OCI-LY1 (cell line): Measurements from ENCODE around the gene OR52I1.

Source experiments
- H2AFZ ChIP-seq: fragments of 200-600 bp; sonication (generic), shearing (Covaris generic); 2 replicates; pipeline ENCODE4 v1.6.0; 2014; ENCODE audit warnings: antibody characterized with exemption, mild to moderate bottlenecking, low read length
- H3F3A ChIP-seq: fragments of 200-600 bp; sonication (generic), shearing (Covaris generic); 2 replicates; pipeline ENCODE4 v1.6.0; 2014; ENCODE audit warnings: mild to moderate bottlenecking, antibody characterized with exemption, low read length, moderate library complexity; ENCODE audit not compliant: insufficient read depth
- H3K27ac ChIP-seq: fragments of 200-600 bp; sonication (generic); 2 replicates; pipeline ENCODE4 v1.5.1; 2014; ENCODE audit warnings: low read length, mixed run types, mild to moderate bottlenecking, low read depth; ENCODE audit not compliant: poor library complexity, severe bottlenecking
- H3K27me3 ChIP-seq: fragments of 200-600 bp; sonication (generic); 2 replicates; pipeline ENCODE4 v1.6.0; 2014; ENCODE audit warnings: antibody characterized with exemption, mild to moderate bottlenecking, low read length, moderate library complexity; ENCODE audit not compliant: insufficient read depth
- H3K36me3 ChIP-seq: fragments of 200-600 bp; sonication (generic); 2 replicates; pipeline ENCODE4 v1.6.1; 2014; ENCODE audit warnings: mild to moderate bottlenecking, antibody characterized with exemption, low read length, moderate library complexity, mixed read lengths; ENCODE audit not compliant: insufficient read depth
- H3K4me1 ChIP-seq: fragments of 200-600 bp; sonication (generic); 2 replicates; pipeline ENCODE4 v1.5.1; 2014; ENCODE audit warnings: mild to moderate bottlenecking, low read length, moderate library complexity; ENCODE audit not compliant: insufficient read depth, severe bottlenecking
- H3K4me2 ChIP-seq: fragments of 200-600 bp; sonication (generic), shearing (Covaris generic); 2 replicates; pipeline ENCODE4 v1.6.1; 2014; ENCODE audit warnings: low read length
- H3K4me3 ChIP-seq: fragments of 200-600 bp; sonication (generic); 2 replicates; pipeline ENCODE4 v1.5.1; 2014; ENCODE audit warnings: low read length, low read depth, mild to moderate bottlenecking, mixed read lengths; ENCODE audit not compliant: poor library complexity, severe bottlenecking
- H3K79me2 ChIP-seq: fragments of 200-600 bp; shearing (Covaris generic); 2 replicates; pipeline ENCODE4 v1.6.1; 2016; ENCODE audit warnings: mixed run types, low read length, mixed read lengths; ENCODE audit not compliant: insufficient read depth
- H3K9ac ChIP-seq: fragments of 200-600 bp; sonication (generic), shearing (Covaris generic); 2 replicates; pipeline ENCODE4 v1.6.1; 2014; ENCODE audit warnings: mild to moderate bottlenecking, low read length, mixed read lengths
- H3K9me2 ChIP-seq: fragments of 200-600 bp; sonication (generic), shearing (Covaris generic); 2 replicates; pipeline ENCODE4 v1.6.1; 2014; ENCODE audit warnings: low read depth, mild to moderate bottlenecking, low read length, mixed read lengths
- H3K9me3 ChIP-seq: fragments of 200-600 bp; shearing (Covaris generic); 2 replicates; pipeline ENCODE4 v1.6.1; 2014; ENCODE audit warnings: low read length, mixed read lengths
- H4K20me1 ChIP-seq: fragments of 200-600 bp; sonication (generic), shearing (Covaris generic); 2 replicates; pipeline ENCODE4 v1.6.0; 2016; ENCODE audit warnings: mild to moderate bottlenecking, low read length; ENCODE audit not compliant: insufficient read depth
- CTCF ChIP-seq: fragments of 200-600 bp; sonication (generic), shearing (Covaris generic); IDR thresholded peaks from 2 replicates; pipeline ENCODE4 v1.5.1; 2017; ENCODE audit warnings: mild to moderate bottlenecking, antibody characterized with exemption, low read length, moderate library complexity, mixed read lengths
- EZH2 ChIP-seq: fragments of 200-600 bp; sonication (generic), shearing (Covaris generic); IDR thresholded peaks from 2 replicates; pipeline ENCODE4 v1.8.0; 2017; ENCODE audit warnings: borderline replicate concordance, mixed run types, mild to moderate bottlenecking, antibody characterized with exemption, low read length, moderate library complexity, mixed read lengths

OR52I1 gene

GRCh38 chr11:4610258-4610935 is 16.6 kb downstream of the OR52I1 start:
- Histone ChIP-seq H3K4me2 (peak overlapping the region; percentile 22), H3F3A (no peaks in the 10 kb centered on the region), H2AFZ (peak overlapping the region; percentile 99), H3K4me1 (peaks cover 23% of the 10 kb centered on the region), H3K36me3 (no peaks in the 10 kb centered on the region), H3K9ac (no peak overlapping the region), H3K4me3 (no peak overlapping the region), H3K27ac (no peak overlapping the region), H3K27me3 (no peaks in the 10 kb centered on the region), H4K20me1 (no peaks in the 10 kb centered on the region), H3K9me2 (no peaks in the 10 kb centered on the region), H3K9me3 (no peaks in the 10 kb centered on the region), H3K79me2 (no peaks in the 10 kb centered on the region)
- TF ChIP-seq CTCF (no peak), EZH2 (no peak)

- TF ChIP-seq CTCF = no peak
- no peak for TF ChIP-seq EZH2
- H3K4me3 ChIP-seq = no peak overlapping the region
Observed at GRCh38 chr11:4611986-4612385, 18.1 kb downstream of the OR52I1 start.

GRCh38 chr11:4615856-4616444 is 22.1 kb downstream of the OR52I1 start:
- H3K36me3 ChIP-seq = no peaks in the 10 kb centered on the region
- H3K4me2 ChIP-seq = no peak overlapping the region
- H3K4me1 ChIP-seq = no peaks in the 10 kb centered on the region
- H2AFZ ChIP-seq = no peak overlapping the region
- H4K20me1 ChIP-seq = no peaks in the 10 kb centered on the region
- H3K4me3 ChIP-seq = no peak overlapping the region
- no peaks in the 10 kb centered on the region for H3F3A ChIP-seq
- TF ChIP-seq EZH2 (no peak), CTCF (no peak)
- no peaks in the 10 kb centered on the region for H3K9me2 ChIP-seq
- H3K9me3 ChIP-seq = no peaks in the 10 kb centered on the region
- H3K27me3 ChIP-seq = no peaks in the 10 kb centered on the region
- H3K27ac ChIP-seq = no peak overlapping the region
- no peak overlapping the region for H3K9ac ChIP-seq
- no peaks in the 10 kb centered on the region for H3K79me2 ChIP-seq

More at GRCh38 chr11:4611986-4612385, 18.1 kb downstream of the OR52I1 start:
- no peaks in the 10 kb centered on the region for H3K9me2 ChIP-seq
- no peaks in the 10 kb centered on the region for H3K79me2 ChIP-seq
- no peaks in the 10 kb centered on the region for H3K36me3 ChIP-seq
- no peak overlapping the region for H3K4me2 ChIP-seq
- H3K9ac ChIP-seq = no peak overlapping the region
- no peaks in the 10 kb centered on the region for H4K20me1 ChIP-seq
- no peak overlapping the region for H3K27ac ChIP-seq
- H2AFZ ChIP-seq = no peak overlapping the region
- no peaks in the 10 kb centered on the region for H3F3A ChIP-seq
- peaks cover 17% of the 10 kb centered on the region for H3K4me1 ChIP-seq
- no peaks in the 10 kb centered on the region for H3K27me3 ChIP-seq
- no peaks in the 10 kb centered on the region for H3K9me3 ChIP-seq
